ENCODE data around the gene NRXN3. TPM values are rescaled to one million over a fixed set of nuclear protein-coding genes. Genes with fewer than 3 reads are reported as not detected.

NRXN3 gene
- polyA plus RNA-seq, 3 donors, result 0.22 to 0.46 (median 0.27) TPM

DNA sequence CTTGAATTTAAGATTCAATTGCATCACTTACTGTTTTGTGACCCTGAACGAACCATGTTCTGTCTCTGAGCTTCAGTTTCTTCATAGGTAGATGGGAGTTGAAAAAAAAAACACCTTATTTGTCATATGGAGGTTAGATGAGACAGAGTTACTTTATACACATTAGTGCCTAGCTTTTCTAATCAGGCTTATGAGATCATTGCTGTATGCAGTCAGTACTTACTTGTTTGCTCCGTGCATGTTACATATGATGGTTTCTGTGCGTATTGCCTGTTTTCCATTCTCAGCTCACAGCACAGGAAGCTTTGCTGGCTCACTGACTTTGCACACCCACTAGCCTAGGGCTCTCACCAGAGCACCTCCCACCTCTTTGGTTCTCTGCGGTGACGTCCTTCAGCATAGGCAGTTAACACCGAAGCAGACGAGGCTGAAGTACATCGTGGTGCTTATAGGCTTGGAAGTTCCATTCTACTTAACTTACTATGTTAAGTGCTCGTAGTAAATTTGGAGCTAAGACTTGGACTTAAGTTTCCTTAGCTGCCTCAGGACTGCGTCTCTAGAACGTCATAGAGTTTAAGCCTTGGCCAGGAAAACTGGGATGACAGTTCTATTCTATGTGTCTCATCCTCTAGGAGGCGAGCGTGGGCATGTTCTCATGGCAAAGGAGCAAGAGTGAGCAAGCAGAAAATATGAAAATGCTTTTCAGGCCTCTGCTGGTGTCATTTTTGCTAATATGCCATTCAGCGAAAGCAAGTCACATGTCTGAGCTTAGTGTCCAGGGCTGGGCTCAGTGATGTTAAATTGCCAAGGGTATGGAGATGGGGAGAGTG, 57.3 kb downstream of the NRXN3 start:
- 63 to 75% (median 74%) methylated on average over 14 of the region's 14 CpGs for WGBS, 3 donors
- no peak overlapping the region for H3K27ac ChIP-seq (ENCODE audit: low read depth, low read length)

- H3K27ac ChIP-seq (ENCODE audit: low read depth, low read length), result no peak overlapping the region
- 60 to 80% (median 69%) methylated on average over 3 of the region's 3 CpGs for WGBS, 3 donors
These were observed 58.6 kb downstream of the NRXN3 start for GRCh38 chr14:78228702-78229327.

GRCh38 chr14:78232231-78233000, 62.2 kb downstream of the NRXN3 start:
- no peak overlapping the region for H3K27ac ChIP-seq (ENCODE audit: low read depth, low read length)
- WGBS, 3 donors, result 50 to 75% (median 57%) methylated on average over 5 of the region's 5 CpGs

DNA sequence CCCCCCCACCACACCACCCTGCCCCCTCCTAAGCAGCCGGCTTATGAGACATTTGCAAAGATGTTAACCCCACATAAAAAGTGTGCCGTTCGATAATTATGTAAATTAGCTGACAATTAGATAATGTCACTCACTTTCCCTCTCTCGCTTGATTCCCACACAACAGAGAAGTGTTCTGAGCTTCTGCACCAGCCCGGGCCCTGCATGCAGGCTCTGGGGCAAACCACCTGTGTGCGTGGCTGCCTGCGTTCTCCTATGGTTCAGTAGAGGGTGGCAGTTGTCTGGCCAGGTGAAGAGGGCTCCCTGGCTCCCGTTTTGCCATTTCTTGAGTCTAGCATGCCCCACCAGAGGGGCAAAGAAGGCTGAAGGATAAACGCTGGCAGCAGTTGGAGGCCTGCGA, 68.0 kb downstream of the NRXN3 start:
- H3K27ac ChIP-seq (ENCODE audit: low read depth, low read length), result no peak overlapping the region
- 79 to 83% (median 81%) methylated on average over 10 of the region's 10 CpGs for WGBS, 3 donors

GRCh38 chr14:78240567-78240966, 70.4 kb downstream of the NRXN3 start:
- H3K27ac ChIP-seq (ENCODE audit: low read depth, low read length), result no peak overlapping the region
- 40 to 67% (median 57%) methylated on average over 3 of the region's 3 CpGs for WGBS, 3 donors

- WGBS, 3 donors, result 58 to 66% (median 63%) methylated on average over 5 of the region's 5 CpGs
These were observed 71.9 kb downstream of the NRXN3 start for GRCh38 chr14:78242086-78242485.

GRCh38 chr14:78243187-78243586, 73.0 kb downstream of the NRXN3 start:
- H3K27ac ChIP-seq (ENCODE audit: low read depth, low read length), result no peak overlapping the region
- 91 to 93% (median 92%) methylated on average over 20 of the region's 20 CpGs for WGBS, 3 donors

More at GRCh38 chr14:78242086-78242485, 71.9 kb downstream of the NRXN3 start:
- H3K27ac ChIP-seq (ENCODE audit: low read depth, low read length), result no peak overlapping the region

DNA sequence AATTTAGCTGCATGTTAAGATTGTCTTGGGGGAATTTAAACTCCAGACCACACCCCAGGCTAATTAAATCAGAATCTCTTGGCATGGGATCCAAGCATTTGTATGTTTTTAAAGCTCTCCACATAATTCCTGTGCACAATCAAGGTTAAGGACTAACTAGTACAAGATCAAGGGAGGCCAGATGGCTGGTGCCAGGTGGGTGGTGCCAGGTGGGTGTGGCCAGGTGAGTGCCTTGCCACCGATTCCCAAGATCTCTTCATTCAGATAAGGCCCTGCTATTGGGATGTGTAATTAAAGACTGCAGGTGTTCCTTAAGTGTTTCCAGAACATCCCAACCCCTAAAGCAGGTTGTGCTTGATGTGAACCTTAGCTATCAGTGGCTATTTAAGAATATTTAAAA, 75.1 kb downstream of the NRXN3 start:
- WGBS, 3 donors, result 15 to 71% (median 69%) methylated on average over 1 of the region's 1 CpG

DNA sequence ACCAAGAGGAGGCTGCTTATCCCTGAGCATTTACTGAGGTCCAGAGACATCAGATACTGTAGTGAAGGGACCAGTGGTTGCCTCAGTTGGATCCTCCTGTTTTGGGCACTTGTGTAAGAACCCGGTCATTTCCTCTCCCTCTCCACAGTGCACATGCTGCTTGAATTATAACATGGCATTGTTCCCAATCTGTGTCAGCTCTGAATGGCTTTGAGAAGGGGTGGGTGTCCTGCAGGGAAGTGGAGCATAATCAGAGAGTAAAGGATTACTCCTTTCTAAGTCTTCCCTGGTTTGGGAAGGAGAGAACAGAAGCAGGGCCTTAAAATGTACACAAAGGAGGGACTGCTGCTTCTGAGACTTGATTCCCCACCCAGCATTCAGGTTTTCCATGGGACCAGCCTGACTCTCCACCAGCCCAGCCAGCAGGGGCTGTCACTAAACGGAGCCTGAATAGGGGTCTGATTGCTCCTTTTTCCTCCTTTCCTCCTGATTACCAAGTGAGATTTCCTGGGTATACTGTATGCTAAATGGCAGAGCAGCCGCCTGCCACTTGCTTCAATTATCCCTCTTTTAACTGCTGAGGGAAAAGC, 78.4 kb downstream of the NRXN3 start:
- H3K27ac ChIP-seq (ENCODE audit: low read depth, low read length), result no peak overlapping the region
- 46 to 54% (median 51%) methylated on average over 3 of the region's 3 CpGs for WGBS, 3 donors

More for the DNA sequence above, 75.1 kb downstream of the NRXN3 start:
- no peak overlapping the region for H3K27ac ChIP-seq (ENCODE audit: low read depth, low read length)

DNA sequence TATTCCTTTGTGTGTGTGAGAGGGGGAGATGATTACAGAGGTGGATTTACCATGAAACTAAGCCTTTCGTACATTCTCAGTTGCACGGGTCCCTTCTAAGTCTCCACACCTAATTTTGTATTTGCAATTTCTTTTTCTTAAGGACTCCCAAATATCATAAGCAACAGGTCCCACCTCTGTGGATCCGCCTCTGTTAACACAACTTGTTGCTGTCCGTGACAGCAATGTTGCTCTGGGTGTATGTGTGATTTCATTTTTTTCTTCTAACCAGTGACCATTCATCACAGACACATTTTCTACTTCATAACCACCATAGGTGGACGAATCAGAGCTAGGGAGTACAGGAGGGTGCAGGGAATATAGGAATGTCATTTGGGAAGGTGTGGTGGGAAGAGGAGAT, 81.1 kb downstream of the NRXN3 start:
- 71 to 83% (median 79%) methylated on average over 5 of the region's 5 CpGs for WGBS, 3 donors

GRCh38 chr14:78253986-78254385, 83.8 kb downstream of the NRXN3 start:
- WGBS, 3 donors, result 84 to 90% (median 89%) methylated on average over 3 of the region's 3 CpGs
- H3K27ac ChIP-seq (ENCODE audit: low read depth, low read length), result no peak overlapping the region

More for the DNA sequence above, 81.1 kb downstream of the NRXN3 start:
- H3K27ac ChIP-seq (ENCODE audit: low read depth, low read length), result no peak overlapping the region

- WGBS, 3 donors, result 55 to 65% (median 63%) methylated on average over 9 of the region's 9 CpGs
- no peak overlapping the region for H3K27ac ChIP-seq (ENCODE audit: low read depth, low read length)
These were observed 84.8 kb downstream of the NRXN3 start for GRCh38 chr14:78254911-78255461.

GRCh38 chr14:78259831-78260230, 89.7 kb downstream of the NRXN3 start:
- 38 to 69% (median 63%) methylated on average over 6 of the region's 6 CpGs for whole genome bisulfite sequencing, 3 donors
- no peak overlapping the region for H3K27ac ChIP-seq (ENCODE audit: low read depth, low read length)

DNA sequence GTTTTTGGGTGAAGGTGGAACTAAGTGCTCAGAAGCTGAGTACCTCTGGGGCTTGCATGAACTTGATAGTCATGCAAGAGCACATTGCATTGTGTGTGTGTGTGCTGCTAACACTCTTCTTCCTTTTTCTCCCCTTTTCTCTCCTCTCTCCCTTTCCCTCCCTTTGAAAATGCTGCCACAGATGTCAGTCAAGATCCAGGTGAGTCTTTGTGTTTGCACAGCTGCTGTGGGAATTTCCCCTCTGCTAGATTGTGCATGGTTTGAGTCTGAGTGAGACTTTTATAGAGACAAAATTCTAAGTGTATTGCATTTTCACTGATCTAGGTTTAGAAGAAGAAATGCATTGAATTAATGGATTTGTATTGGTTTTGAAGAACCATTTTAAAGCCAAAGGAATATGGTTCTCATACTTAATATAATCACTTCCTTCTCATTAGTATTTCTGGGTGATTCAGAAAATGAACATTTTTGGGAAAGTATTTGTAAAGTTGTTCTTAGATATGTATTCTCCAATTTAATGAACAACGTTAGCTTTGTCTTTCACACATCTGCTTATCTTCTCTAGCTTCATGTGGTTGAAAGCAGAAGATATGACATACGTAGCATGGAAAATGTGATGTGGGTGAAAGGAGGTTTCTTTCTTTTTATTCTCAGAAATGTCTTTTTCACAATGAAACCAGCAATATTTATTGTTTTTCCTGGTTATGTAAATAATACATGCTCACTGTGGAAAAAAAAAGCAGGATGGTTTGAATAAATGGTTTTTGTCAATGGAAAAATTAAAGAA, 108.5 kb downstream of the NRXN3 start:
- 45 to 79% (median 60%) methylated on average over 2 of the region's 2 CpGs for WGBS, 3 donors
- no peak overlapping the region for H3K27ac ChIP-seq (ENCODE audit: low read depth, low read length)

GRCh38 chr14:78282437-78282836, 112.3 kb downstream of the NRXN3 start:
- H3K27ac ChIP-seq (ENCODE audit: low read depth, low read length), result no peak overlapping the region
- 53 to 57% (median 54%) methylated on average over 6 of the region's 6 CpGs for WGBS, 3 donors

GRCh38 chr14:78286210-78286609, 116.0 kb downstream of the NRXN3 start:
- no peak overlapping the region for H3K27ac ChIP-seq (ENCODE audit: low read depth, low read length)
- WGBS, 3 donors, result 49 to 51% (median 49%) methylated on average over 3 of the region's 3 CpGs

- H3K27ac ChIP-seq (ENCODE audit: low read depth, low read length), result no peak overlapping the region
- 59 to 69% (median 68%) methylated on average over 3 of the region's 3 CpGs for WGBS, 3 donors
These were observed 121.8 kb downstream of the NRXN3 start for GRCh38 chr14:78292003-78292402.

GRCh38 chr14:78297858-78298257, 127.7 kb downstream of the NRXN3 start:
- 54 to 62% (median 54%) methylated on average over 11 of the region's 11 CpGs for WGBS, 3 donors
- no peak overlapping the region for H3K27ac ChIP-seq (ENCODE audit: low read depth, low read length)

Measured in adipose tissue (tissue), 3 donors.